GM19240 (cell line): ENCODE data around the gene RHBDD2.
"Not testable (repeated sequence)": the region's sequence is repeated elsewhere in the genome, so short reads cannot be mapped to it uniquely, and the experiment has no call there.

Experiments
- DNase-seq: peaks from one replicate; pipeline ENCODE4 v3.0.0; 2011; ENCODE audit warnings: low spot score; ENCODE audit not compliant: insufficient read length

RHBDD2 gene

GRCh38 chr7:75888464-75889222 lies 9.8 kb downstream of the RHBDD2 start:
- no peak for DNase-seq

GRCh38 chr7:75889223-75889825 lies 10.5 kb downstream of the RHBDD2 start:
- DNase-seq = no peak

GRCh38 chr7:75889826-75890225 lies 11.0 kb downstream of the RHBDD2 start:
- DNase-seq = no peak

GRCh38 chr7:75891237-75891636 lies 12.4 kb downstream of the RHBDD2 start:
- DNase-seq = not testable (repeated sequence)

- no peak for DNase-seq
Observed at GRCh38 chr7:75891815-75892411, 13.1 kb downstream of the RHBDD2 start.

GRCh38 chr7:75892634-75893272 lies 13.9 kb downstream of the RHBDD2 start:
- DNase-seq = no peak

GRCh38 chr7:75896803-75897327 lies 18.0 kb downstream of the RHBDD2 start:
- no peak for DNase-seq

GRCh38 chr7:75900617-75901315 lies 21.9 kb downstream of the RHBDD2 start:
- DNase-seq = no peak

- DNase-seq = no peak
Observed at GRCh38 chr7:75905785-75906604, 27.2 kb downstream of the RHBDD2 start.

GRCh38 chr7:75906991-75907667 lies 28.3 kb downstream of the RHBDD2 start:
- no peak for DNase-seq

GRCh38 chr7:75907668-75908039 lies 28.8 kb downstream of the RHBDD2 start:
- DNase-seq = not testable (repeated sequence)

- DNase-seq = no peak
Observed at GRCh38 chr7:75909521-75910132, 30.8 kb downstream of the RHBDD2 start.

GRCh38 chr7:75911186-75911585 lies 32.4 kb downstream of the RHBDD2 start:
- not testable (repeated sequence) for DNase-seq

- no peak for DNase-seq
Observed at GRCh38 chr7:75913437-75913836, 34.6 kb downstream of the RHBDD2 start.

GRCh38 chr7:75914169-75914654 lies 35.4 kb downstream of the RHBDD2 start:
- no peak for DNase-seq

- DNase-seq = peak; percentile 94
Observed at GRCh38 chr7:75914655-75915415, 36.0 kb downstream of the RHBDD2 start, which contains the start of gene POR. TSS of gene POR (plus strand) at chr7:75915155. CDS start at chr7:75954002, 38,847 bp downstream.

- no peak for DNase-seq
Observed at GRCh38 chr7:75915416-75916156, 36.8 kb downstream of the RHBDD2 start.

- no peak for DNase-seq
Observed at GRCh38 chr7:75916259-75916658, 37.4 kb downstream of the RHBDD2 start.
